Fibroblast of skin of abdomen (primary cell): ENCODE data around the gene NFATC1.

ENCODE experiments used
- DNase-seq: peaks from one replicate; pipeline ENCODE4 v3.0.0-alpha.2; 2013

NFATC1 gene

GRCh38 chr18:79405019-79405780 is 9.5 kb downstream of the NFATC1 start:
- no peak for DNase-seq

GRCh38 chr18:79405781-79406575 is 10.2 kb downstream of the NFATC1 start:
- DNase-seq, result no peak

DNA sequence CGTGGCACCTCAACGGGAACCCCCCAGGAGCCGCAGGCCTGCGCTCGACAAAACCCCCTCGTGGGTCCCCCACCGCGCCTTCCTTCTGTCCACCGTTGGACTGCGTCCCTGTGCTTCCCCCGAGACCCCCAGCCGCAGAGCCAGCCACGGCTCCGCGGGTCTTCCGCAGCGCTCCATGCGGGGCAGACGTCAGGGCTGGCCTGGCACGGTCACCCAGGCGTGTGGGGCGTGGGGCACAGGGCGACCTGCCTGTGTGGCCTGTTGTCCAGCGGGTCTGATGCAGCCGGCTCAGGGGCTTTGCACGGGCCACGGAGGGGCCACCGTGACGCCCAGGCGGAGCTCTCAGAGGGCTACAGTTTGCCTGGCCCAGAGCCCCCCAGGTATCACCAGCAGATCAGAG is 11.0 kb downstream of the NFATC1 start:
- no peak for DNase-seq

DNA sequence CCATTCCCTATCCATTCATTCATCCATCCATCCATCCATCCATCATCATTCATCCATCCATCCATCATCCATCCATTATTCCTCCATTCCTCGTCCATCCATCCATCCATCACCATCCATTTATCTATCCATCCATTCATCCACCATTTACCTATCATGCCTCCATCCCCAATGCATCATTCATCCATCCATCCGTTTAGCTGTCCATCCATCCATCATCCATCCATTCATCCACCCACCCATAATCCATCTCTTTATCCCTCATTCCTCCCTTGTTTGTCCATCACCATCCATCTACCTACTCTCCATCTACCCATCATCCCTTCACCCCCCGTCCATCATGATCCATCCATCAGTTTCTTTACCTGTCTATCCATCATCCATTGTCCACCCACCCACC is 13.6 kb downstream of the NFATC1 start:
- DNase-seq, result no peak

- DNase-seq, result no peak
Measured at GRCh38 chr18:79410171-79410641, 14.5 kb downstream of the NFATC1 start.

DNA sequence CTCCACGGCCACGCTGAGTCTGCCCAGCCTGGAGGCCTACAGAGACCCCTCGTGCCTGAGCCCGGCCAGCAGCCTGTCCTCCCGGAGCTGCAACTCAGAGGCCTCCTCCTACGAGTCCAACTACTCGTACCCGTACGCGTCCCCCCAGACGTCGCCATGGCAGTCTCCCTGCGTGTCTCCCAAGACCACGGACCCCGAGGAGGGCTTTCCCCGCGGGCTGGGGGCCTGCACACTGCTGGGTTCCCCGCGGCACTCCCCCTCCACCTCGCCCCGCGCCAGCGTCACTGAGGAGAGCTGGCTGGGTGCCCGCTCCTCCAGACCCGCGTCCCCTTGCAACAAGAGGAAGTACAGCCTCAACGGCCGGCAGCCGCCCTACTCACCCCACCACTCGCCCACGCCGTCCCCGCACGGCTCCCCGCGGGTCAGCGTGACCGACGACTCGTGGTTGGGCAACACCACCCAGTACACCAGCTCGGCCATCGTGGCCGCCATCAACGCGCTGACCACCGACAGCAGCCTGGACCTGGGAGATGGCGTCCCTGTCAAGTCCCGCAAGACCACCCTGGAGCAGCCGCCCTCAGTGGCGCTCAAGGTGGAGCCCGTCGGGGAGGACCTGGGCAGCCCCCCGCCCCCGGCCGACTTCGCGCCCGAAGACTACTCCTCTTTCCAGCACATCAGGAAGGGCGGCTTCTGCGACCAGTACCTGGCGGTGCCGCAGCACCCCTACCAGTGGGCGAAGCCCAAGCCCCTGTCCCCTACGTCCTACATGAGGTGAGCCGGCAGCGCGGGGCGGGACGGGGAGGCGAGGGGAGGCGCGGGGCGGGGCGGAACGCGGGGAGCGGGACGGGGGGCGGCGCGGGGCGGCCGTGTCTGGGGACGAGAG is 15.2 kb downstream of the NFATC1 start:
- no peak for DNase-seq

DNA sequence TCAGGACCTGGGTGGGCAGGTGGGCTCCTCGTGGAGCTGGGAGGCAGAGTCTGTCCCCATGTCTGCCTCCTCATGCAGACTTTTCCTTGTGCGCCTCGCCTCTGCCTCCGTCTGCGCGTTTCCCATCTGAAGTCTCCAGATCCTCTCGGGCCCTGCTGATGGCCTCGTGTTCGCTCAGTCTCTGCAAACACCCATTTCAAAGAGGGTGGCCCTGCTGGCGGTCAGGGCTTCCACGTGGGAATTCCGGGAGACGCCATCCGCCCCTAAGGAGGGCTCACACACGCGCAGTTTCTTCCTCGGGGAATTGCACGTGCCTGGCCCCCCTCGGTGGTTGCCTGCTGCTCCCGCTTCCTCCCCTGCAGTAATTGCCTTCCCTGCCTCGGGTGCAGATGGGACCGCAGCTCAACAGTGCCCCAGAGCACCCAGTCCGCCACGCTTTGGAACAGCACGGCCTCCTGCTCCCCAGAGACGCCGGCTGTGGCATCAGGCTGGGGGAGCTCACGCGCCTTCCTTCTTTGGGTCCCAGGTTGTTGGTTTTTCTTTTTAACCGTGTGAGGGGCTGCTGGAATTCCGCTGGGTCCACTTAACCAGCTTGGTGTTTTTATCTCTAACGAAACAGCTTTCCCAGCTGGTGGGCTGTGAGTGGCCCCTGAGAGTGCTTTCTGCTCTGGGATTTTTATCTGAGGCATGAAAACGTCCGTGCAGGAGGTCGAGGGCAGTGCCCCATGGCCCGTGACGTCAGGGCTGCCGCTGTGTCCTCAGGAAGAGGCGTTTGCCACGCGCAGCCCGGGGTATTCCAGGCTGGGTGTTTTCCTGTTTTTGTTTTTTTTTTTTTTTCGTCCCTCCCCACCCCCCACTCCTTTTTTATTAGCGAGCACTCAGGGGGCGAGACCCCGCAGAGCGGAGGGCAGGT is 16.1 kb downstream of the NFATC1 start:
- DNase-seq, result no peak

GRCh38 chr18:79413025-79413424 is 17.3 kb downstream of the NFATC1 start:
- no peak for DNase-seq

DNA sequence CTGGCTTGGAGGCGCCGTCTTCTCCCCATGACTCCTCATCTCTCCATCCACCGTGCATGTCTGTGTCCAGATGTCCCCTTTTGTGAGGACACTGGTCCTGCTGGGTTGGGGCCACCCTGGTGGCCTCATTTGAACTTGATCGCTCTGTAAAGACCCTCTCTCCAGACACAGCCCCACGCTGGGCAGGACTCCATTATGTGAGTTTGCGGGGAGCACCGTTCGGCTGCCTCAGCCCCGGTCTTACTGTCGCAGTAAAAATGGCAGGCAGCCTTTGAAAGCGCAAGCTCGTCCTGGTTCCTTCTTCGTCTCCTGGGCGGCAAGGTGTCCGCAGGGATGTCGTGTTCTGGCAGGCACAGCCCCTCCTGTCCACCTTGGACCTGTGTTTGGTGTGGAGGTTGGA is 17.7 kb downstream of the NFATC1 start:
- no peak for DNase-seq

DNA sequence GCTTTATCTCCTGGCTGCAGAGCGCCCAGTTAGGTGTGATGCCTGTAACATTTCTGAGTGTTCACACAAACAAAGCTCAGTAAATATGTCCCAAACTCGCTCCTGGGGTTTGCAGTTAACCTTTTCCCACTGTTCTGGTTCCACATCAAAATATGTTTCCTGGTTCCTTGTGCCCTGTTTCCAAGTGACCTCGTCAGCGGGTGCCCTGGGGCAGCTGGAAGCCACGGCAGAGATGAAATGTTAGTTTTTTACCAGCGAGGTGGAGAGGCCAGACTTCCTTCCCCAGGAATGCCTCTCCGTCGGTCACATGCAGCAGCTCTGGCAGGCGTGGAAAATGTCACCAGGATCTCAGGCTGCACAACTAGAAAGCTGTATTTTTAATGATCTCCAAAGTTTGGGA is 18.2 kb downstream of the NFATC1 start:
- DNase-seq, result no peak

DNA sequence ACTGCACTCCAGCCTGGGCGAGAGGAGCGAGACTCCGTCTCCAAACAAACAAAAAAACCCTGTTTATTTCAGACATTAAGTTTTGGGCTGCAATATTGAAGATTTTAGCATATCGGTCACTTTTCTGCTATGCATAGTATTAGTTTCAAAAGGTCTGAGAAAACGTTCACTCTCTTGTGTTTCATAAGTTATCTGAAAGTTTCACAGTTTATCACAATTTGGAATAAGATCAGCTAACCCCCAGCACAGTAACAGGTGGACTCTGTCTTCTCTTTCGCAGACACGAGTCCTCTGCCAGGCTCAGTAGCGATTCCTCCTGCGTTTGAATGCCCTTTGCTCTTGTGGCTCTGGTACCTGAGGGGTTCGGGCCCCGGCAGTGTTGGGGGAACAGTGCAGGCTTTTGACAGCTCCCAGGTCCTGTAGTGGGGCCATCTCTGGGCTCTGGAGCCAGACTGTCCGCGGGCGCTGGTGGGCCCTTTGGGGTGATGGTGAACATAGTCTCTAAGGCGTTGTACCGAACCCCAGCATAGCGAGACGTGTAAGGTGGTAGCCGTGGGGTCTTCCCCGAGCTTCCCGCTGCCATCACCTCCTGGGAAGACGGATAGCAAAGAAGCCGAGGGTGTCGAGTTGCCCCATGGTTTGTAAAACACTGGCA is 20.4 kb downstream of the NFATC1 start:
- DNase-seq, result no peak

- DNase-seq, result no peak
Measured at GRCh38 chr18:79416677-79417052, 20.9 kb downstream of the NFATC1 start.

GRCh38 chr18:79418236-79418635 is 22.5 kb downstream of the NFATC1 start:
- no peak for DNase-seq

- DNase-seq, result no peak
Measured at GRCh38 chr18:79418642-79419041, 22.9 kb downstream of the NFATC1 start.

GRCh38 chr18:79420033-79420745 is 24.5 kb downstream of the NFATC1 start:
- no peak for DNase-seq

GRCh38 chr18:79421275-79421857 is 25.6 kb downstream of the NFATC1 start:
- DNase-seq, result no peak

DNA sequence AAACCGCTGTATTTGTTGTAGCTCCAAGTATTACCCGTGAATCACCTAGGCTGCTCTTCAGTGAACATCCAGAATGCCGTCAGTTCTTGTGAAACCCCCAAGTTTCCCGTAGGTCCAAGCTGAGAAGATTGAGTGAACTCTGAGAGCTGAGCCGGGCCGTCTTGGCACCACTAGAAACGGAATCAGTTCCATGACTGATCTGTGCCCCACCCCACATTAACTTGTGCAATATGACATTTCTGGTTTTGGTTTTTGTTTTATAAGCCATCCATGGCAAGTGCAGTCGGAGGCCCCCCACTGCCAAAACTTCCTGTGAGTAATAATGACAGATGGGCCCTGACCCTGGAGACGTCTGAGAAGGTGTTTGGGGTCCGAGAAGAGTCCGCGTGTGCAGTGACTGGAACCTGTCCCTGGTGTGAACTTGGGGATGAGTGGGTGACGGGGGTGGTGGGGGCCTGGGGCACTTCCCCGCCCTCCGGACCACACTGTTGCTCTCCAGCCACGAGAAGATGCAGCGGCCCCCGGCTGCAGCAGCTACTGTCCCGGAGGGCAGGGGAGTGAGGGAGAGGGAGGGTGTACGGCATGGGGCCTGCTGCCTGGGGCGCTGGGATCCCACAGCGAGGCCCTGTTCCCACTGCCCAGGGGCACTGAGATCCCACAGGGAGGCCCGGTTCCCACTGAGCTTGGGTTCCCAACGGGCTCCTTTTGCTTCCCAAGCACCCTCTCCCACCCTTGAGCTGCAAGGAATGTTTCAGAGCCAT is 26.5 kb downstream of the NFATC1 start:
- DNase-seq, result peak; percentile 57

GRCh38 chr18:79422783-79423165 is 27.0 kb downstream of the NFATC1 start:
- DNase-seq, result no peak

DNA sequence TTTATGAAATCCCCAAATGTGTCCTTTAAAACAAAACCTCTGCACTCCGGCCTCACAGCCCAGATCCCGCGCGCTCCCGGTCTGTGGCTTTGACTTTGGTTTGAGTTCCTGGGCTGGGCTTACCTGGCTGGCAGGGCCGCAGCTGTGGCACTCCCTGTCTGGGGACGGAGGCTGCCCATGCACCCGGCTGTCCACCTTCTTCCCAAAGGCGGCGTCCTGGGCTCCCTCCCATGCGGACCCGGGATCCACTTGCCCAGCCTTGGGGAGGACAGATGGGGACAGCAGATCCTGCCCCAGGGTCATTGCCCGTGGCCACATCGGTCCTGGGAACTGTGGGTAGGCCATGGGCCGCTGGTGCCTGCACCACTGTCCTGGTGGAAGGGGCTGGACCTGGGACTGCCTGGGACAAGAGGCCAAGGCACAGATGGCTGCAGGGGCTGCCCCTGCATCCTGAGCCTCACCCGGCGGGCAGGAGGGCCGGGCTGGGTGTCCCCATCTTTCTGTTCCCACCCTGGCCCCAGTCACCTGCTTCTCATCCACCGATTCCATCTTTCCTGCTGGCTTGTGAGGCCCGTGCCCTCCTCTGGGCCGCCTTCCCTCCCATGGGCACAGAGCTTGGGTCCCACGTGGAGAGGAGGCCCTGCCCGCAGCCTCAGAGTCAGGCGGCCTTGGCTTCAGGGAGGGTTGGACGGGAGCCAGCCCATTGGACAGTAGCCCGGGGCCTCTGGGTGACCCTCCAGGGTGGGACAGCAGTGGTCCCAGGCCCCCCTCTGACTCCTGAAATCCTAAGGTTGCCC is 27.7 kb downstream of the NFATC1 start:
- no peak for DNase-seq
